Upper lobe of left lung (tissue), 6 donors: Measurements from ENCODE around the gene MVK. TPM values are rescaled to one million over a fixed set of nuclear protein-coding genes. Genes with fewer than 3 reads are reported as not detected.
A peak's percentile ranks its signal among the peaks of the same experiment; 100 is the strongest.

Experiments
- ATAC-seq, 2 donors: fragments of 200-7000 bp; cut with Tn5 transposase; one replicate each; pipeline ENCODE4 v1.9.1; 2022; ENCODE audit warnings: mild to moderate bottlenecking in 2 of 2, moderate library complexity in 2 of 2; ENCODE audit not compliant: low FRiP score in 2 of 2
- DNase-seq, 2 donors: peaks; one replicate each; pipeline ENCODE4 v3.0.0-alpha.2; 2019 to 2020
- H3K27ac ChIP-seq, 4 donors: fragments of 200-600 bp; sonication (generic); one replicate each; pipeline ENCODE4 v1.5.1; 2016 to 2019
- H3K27me3 ChIP-seq, 4 donors: fragments of 200-600 bp; sonication (generic); one replicate each; pipeline ENCODE4 v1.5.1; 2017 to 2019
- H3K36me3 ChIP-seq, 4 donors: fragments of 200-600 bp; sonication (generic); one replicate each; pipeline ENCODE4 v1.5.1; 2016 to 2019
- H3K4me1 ChIP-seq, 4 donors: fragments of 200-600 bp; sonication (generic); one replicate each; pipeline ENCODE4 v1.5.1; 2018 to 2019
- H3K4me3 ChIP-seq, 4 donors: fragments of 200-600 bp; sonication (generic); one replicate each; pipeline ENCODE4 v1.5.1; 2017 to 2019; ENCODE audit warnings: mild to moderate bottlenecking in 2 of 4, moderate library complexity in 1 of 4
- H3K9me3 ChIP-seq, 4 donors: fragments of 200-600 bp; sonication (generic); one replicate each; pipeline ENCODE4 v1.5.1; 2018 to 2019
- CTCF ChIP-seq, 6 experiments: fragments of 450-650 bp in 4 of 6; fragments of 200-600 bp in 2 of 6; sonication (generic) in 2 of 6; IDR thresholded peaks; one replicate each; pipeline ENCODE4 v1.5.1; 2016 to 2019; ENCODE audit warnings: antibody characterized with exemption in 6 of 6
- EP300 ChIP-seq, 4 donors: sonication (generic); formaldehyde crosslinking; IDR thresholded peaks; one replicate each; pipeline ENCODE4 v1.5.1; 2017; ENCODE audit warnings: antibody characterized with exemption in 4 of 4, control low read depth in 2 of 4
- POLR2A ChIP-seq, 4 donors: fragments of 450-650 bp; IDR thresholded peaks; one replicate each; pipeline ENCODE4 v1.5.1; 2016 to 2017; ENCODE audit warnings: antibody characterized with exemption in 4 of 4, mild to moderate bottlenecking in 2 of 4
- POLR2AphosphoS5 ChIP-seq, 2 donors: sonication (generic); formaldehyde crosslinking; IDR thresholded peaks; one replicate each; pipeline ENCODE4 v1.5.1; 2017; ENCODE audit warnings: antibody characterized with exemption in 2 of 2
- WGBS, 2 donors: methylation state at CpG; one replicate each; pipeline ENCODE4 v1.1.5; 2017 to 2018; 5-methylcytosine and 5-hydroxymethylcytosine counted together
- total RNA-seq, 6 donors: library from RNA; depleted of rRNA in 4 of 6; stranded (reverse); fragments of >200 nt in 4 of 6; gene quantifications; one replicate each; pipeline versions ENCODE4 v1.1.0 to v1.2.1, GENCODE V29; 2016 to 2021
- donor health status: DM: no; HTN: no; CAD: no; lungs with moderate emphysema.
- donor health status: DM: no; HTN: yes; CAD: no; lungs with severe emphysema.

Gene MVK
- total RNA-seq, 6 donors from 2014 or later: 22.2 to 56.2 (median 41.5) TPM

- WGBS, 2 donors: 0 to 48% methylated on average over 1 to 11 of the region's 11 CpGs
- no peak for TF ChIP-seq CTCF (IDR thresholded peaks at IDR 0.05)
- TF ChIP-seq EP300 (IDR thresholded peaks at IDR 0.05): no peak
- TF ChIP-seq POLR2A (IDR thresholded peaks at IDR 0.05): no peak
- no peak for TF ChIP-seq POLR2AphosphoS5 (IDR thresholded peaks at IDR 0.05)
- H3K9me3 ChIP-seq: no peaks in the 10 kb centered on the region
- peaks cover 5 to 14% (median 8%) of the 10 kb centered on the region in 4 donors for H3K4me1 ChIP-seq
- no peak overlapping the region for H3K27ac ChIP-seq
- H3K4me3 ChIP-seq: no peak overlapping the region
- ATAC-seq (no peak), DNase-seq (no peak)
- peaks cover 2 to 38% (median 26%) of the 10 kb centered on the region in 4 donors for H3K36me3 ChIP-seq
- no peaks in the 10 kb centered on the region for H3K27me3 ChIP-seq
These were observed 23.8 kb downstream of the MVK start for GRCh38 chr12:109597414-109597794.

- Histone ChIP-seq H3K27me3 (no peaks in the 10 kb centered on the region), H3K27ac (no peak overlapping the region), H3K9me3 (no peaks in the 10 kb centered on the region), H3K4me3 (no peak overlapping the region), H3K36me3 (peaks cover 2 to 34% (median 21%) of the 10 kb centered on the region in 4 donors), H3K4me1 (peaks cover 5 to 14% (median 8%) of the 10 kb centered on the region in 4 donors)
- peak; percentile 87 to 93 for DNase-seq
- ATAC-seq: peak; percentile 80 to 90
- TF ChIP-seq CTCF (IDR thresholded peaks at IDR 0.05) (peak; percentile 91 to 97 (median 94)), EP300 (IDR thresholded peaks at IDR 0.05) (no peak)
- 40 to 49% methylated on average over 25 to 27 of the region's 27 CpGs for WGBS, 2 donors
These were observed 24.3 kb downstream of the MVK start for GRCh38 chr12:109597795-109598427.

GRCh38 chr12:109598428-109598854 lies 24.8 kb downstream of the MVK start:
- ATAC-seq: no peak
- 83 to 85% methylated on average over 9 to 11 of the region's 11 CpGs for WGBS, 2 donors
- DNase-seq: no peak
- no peaks in the 10 kb centered on the region for H3K27me3 ChIP-seq
- peaks cover 2 to 30% (median 17%) of the 10 kb centered on the region in 4 donors for H3K36me3 ChIP-seq
- H3K9me3 ChIP-seq: no peaks in the 10 kb centered on the region
- no peak overlapping the region for H3K4me3 ChIP-seq
- H3K27ac ChIP-seq: no peak overlapping the region
- peaks cover 5 to 14% (median 8%) of the 10 kb centered on the region in 4 donors for H3K4me1 ChIP-seq
- no peak for TF ChIP-seq CTCF (IDR thresholded peaks at IDR 0.05)
- TF ChIP-seq POLR2A (IDR thresholded peaks at IDR 0.05): no peak
- TF ChIP-seq POLR2AphosphoS5 (IDR thresholded peaks at IDR 0.05): no peak
- no peak for TF ChIP-seq EP300 (IDR thresholded peaks at IDR 0.05)

GRCh38 chr12:109599087-109599486 lies 25.5 kb downstream of the MVK start:
- WGBS, 2 donors: 77 to 84% methylated on average over 7 of the region's 7 CpGs

More at GRCh38 chr12:109599087-109599486, 25.5 kb downstream of the MVK start:
- H3K27me3 ChIP-seq: no peaks in the 10 kb centered on the region
- H3K27ac ChIP-seq: no peak overlapping the region
- H3K9me3 ChIP-seq: no peaks in the 10 kb centered on the region
- H3K4me1 ChIP-seq: peaks cover 5 to 14% (median 8%) of the 10 kb centered on the region in 4 donors
- ATAC-seq (no peak), DNase-seq (no peak)
- TF ChIP-seq POLR2A (IDR thresholded peaks at IDR 0.05) (no peak), CTCF (IDR thresholded peaks at IDR 0.05) (no peak), POLR2AphosphoS5 (IDR thresholded peaks at IDR 0.05) (no peak), EP300 (IDR thresholded peaks at IDR 0.05) (no peak)
- H3K36me3 ChIP-seq: peaks cover 2 to 27% (median 15%) of the 10 kb centered on the region in 4 donors
- H3K4me3 ChIP-seq: no peak overlapping the region
